Neutrophil (primary cell): Measurements from ENCODE around the gene TRA2B.

Experiments used
- H3K27ac ChIP-seq: fragments of 200-600 bp; sonication (generic); 2 replicates; pipeline ENCODE4 v1.5.1; 2016; ENCODE audit warnings: mild to moderate bottlenecking, moderate library complexity
- H3K27me3 ChIP-seq: fragments of 200-600 bp; sonication (generic); 2 replicates; pipeline ENCODE4 v1.6.0; 2016; ENCODE audit warnings: mild to moderate bottlenecking
- H3K36me3 ChIP-seq: fragments of 200-600 bp; sonication (generic); 2 replicates; pipeline ENCODE4 v1.5.1; 2017
- H3K4me1 ChIP-seq, 2 experiments: fragments of 200-600 bp in 1 of 2; sonication (generic) in 1 of 2; 1 replicate in 1 of 2; 2 replicates in 1 of 2; pipeline versions ENCODE4 v1.5.1 to v1.6.1; 2013 to 2016; ENCODE audit warnings: low read depth in 1 of 2, low read length in 1 of 2, mild to moderate bottlenecking in 1 of 2, moderate library complexity in 1 of 2; ENCODE audit not compliant: control insufficient read depth in 1 of 2, insufficient read depth in 1 of 2
- H3K4me3 ChIP-seq, 2 experiments: fragments of 200-600 bp in 1 of 2; sonication (generic) in 1 of 2; 1 replicate in 1 of 2; 2 replicates in 1 of 2; pipeline ENCODE4 v1.5.1; 2013 to 2016; ENCODE audit warnings: low read depth in 1 of 2, low read length in 1 of 2, mild to moderate bottlenecking in 1 of 2, moderate library complexity in 1 of 2
- H3K9me3 ChIP-seq: fragments of 200-600 bp; sonication (generic); 2 replicates; pipeline ENCODE4 v1.5.1; 2016
- CTCF ChIP-seq: fragments of 200-600 bp; sonication (generic); IDR thresholded peaks from 2 replicates; pipeline ENCODE4 v1.5.1; 2016; ENCODE audit warnings: antibody characterized with exemption

Gene TRA2B

DNA sequence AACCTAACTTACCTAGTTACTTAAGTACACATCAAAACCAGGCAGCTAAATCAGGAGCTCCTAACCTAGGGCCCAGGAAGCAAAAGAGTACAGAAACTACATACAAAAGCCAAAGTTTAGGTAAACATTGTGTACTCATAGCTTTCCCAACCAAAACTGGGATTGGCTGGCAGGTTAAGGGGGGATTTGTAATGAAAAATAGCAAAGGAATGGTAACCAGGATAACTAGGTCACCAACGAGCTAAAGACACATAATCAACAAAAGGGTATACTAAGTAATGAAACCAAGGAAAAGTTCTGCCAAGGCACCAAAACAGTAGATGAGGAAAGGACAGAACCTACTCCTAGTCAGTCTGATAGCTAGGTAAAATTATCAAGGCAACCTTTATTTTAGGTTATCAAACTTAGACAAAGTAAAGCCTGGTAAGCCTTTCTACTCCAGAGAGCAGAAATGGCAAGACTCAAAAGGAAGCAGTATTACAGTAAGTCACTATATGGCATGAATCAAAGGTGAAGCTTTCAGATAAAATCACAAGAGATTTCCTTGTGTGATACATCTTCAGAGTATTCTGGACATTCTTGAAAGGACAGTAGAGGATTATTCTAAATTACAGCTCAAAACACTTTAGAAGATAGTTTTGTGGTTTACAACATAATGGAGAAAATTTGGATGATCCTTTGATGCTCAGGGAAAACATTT, 10.2 kb downstream of the TRA2B start:
- Histone ChIP-seq H3K36me3 (peaks cover 39% of the 10 kb centered on the region), H3K4me1 (peaks cover 55 to 57% of the 10 kb centered on the region in 2 experiments), H3K27ac (peak overlapping the region; percentile 74), H3K27me3 (no peaks in the 10 kb centered on the region), H3K9me3 (no peaks in the 10 kb centered on the region), H3K4me3 (no peak overlapping the region)
- TF ChIP-seq CTCF, result no peak

DNA sequence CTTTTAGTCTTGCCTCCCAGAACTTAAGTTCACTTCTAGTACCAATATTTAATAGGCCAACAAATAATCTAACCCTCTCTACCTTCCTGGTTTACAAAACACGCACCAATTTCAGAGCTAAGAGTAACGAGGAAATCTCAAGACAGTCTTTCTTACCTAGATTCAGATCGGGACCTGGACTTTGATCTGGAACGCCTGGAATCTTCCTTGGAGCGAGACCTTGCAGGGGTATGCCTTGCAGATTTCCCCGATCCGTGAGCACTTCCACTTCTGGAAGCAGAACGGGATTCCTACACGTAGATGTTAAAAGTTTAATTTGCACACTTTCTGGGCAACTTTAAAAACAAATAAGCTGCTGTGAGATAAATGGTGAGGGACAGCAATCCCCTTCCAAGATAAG, 11.4 kb downstream of the TRA2B start:
- Histone ChIP-seq H3K4me1 (peaks cover 43 to 45% of the 10 kb centered on the region in 2 experiments), H3K27ac (no peak overlapping the region), H3K36me3 (peaks cover 52% of the 10 kb centered on the region)

DNA sequence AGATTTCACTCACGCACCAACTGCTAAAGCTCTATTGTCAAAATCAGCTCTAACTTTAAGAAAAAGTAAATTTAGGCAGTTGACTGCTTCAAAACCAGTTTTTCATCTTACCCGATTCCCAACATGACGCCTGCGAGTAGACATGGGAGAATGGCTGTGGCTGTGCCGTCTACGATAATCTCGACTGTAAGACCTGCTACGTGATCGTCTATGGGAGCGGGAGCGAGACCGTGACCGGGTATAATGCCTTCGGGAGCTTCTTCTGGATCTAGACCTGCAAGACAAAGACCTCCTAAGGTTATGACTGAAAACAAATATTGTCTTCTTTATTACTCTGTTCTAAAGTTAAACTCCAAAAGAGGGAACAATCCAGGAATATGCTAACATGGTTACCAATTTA, 12.5 kb downstream of the TRA2B start:
- H3K27me3 ChIP-seq, result no peaks in the 10 kb centered on the region
- H3K36me3 ChIP-seq, result peaks cover 62% of the 10 kb centered on the region
- H3K9me3 ChIP-seq, result no peaks in the 10 kb centered on the region
- no peak overlapping the region for H3K4me3 ChIP-seq
- H3K27ac ChIP-seq, result no peak overlapping the region
- peaks cover 32 to 34% of the 10 kb centered on the region in 2 experiments for H3K4me1 ChIP-seq
- TF ChIP-seq CTCF, result no peak

More for the DNA sequence above, 11.4 kb downstream of the TRA2B start:
- Histone ChIP-seq H3K4me3 (no peak overlapping the region), H3K9me3 (no peaks in the 10 kb centered on the region), H3K27me3 (no peaks in the 10 kb centered on the region)
- no peak for TF ChIP-seq CTCF

DNA sequence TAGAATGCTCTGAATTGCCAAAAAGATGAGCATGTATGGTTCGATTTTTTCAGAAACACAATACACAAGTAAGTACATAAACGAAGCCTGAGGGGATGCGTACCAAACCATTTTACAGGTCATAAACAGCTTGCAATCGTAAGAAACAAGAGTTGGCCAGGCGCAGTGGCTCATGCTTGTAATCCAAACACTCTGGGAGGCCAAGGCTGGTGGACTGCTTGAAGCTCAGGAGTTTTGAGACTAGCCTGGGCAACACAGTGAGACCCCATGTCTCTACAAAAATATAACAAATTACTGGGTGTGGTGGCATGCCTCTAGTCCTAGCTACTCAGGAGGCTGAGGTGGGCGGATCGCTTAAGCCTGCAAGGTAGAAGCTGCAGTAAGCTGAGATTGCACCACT, 13.4 kb downstream of the TRA2B start:
- peaks cover 24% of the 10 kb centered on the region in 2 experiments for H3K4me1 ChIP-seq
- no peak for TF ChIP-seq CTCF
- H3K4me3 ChIP-seq, result no peak overlapping the region
- H3K27ac ChIP-seq, result no peak overlapping the region
- H3K36me3 ChIP-seq, result peaks cover 72% of the 10 kb centered on the region
- no peaks in the 10 kb centered on the region for H3K9me3 ChIP-seq
- no peaks in the 10 kb centered on the region for H3K27me3 ChIP-seq

DNA sequence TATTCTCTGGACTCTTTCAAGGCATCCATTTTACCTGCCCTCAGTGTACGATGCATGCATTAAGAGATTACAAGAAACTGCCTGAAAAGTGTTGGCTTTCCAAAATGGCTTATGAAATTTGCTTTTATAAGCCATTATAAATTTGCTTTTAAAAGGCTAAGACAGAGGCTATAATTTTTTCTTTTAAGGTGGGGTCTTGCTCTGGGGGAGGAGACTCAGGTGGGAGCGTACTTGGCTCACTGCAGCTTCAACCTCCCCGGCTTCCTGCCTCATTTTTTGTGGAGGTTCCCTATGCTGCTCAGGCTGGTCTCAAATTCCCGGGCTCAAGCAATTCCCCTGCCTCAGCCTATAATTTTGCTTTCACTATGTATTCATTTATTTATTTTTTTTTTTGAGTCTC, 17.6 kb downstream of the TRA2B start:
- H3K9me3 ChIP-seq, result no peaks in the 10 kb centered on the region
- H3K27me3 ChIP-seq, result no peaks in the 10 kb centered on the region
- H3K36me3 ChIP-seq, result peaks cover 100% of the 10 kb centered on the region
- TF ChIP-seq CTCF, result no peak
- H3K4me3 ChIP-seq, result no peak overlapping the region
- H3K4me1 ChIP-seq, result no peaks in the 10 kb centered on the region
- no peak overlapping the region for H3K27ac ChIP-seq
